GM12801 (cell line): Measurements from ENCODE around the gene SLC13A2.

ENCODE experiments used
- CTCF ChIP-seq: IDR thresholded peaks from one replicate; pipeline ENCODE4 v1.5.1; 2011; ENCODE audit warnings: control low read depth; ENCODE audit not compliant: insufficient read length; ENCODE audit errors: extremely low read depth

Gene SLC13A2

GRCh38 chr17:28492352-28493310 is 19.2 kb downstream of the SLC13A2 start:
- TF ChIP-seq CTCF, result no peak

GRCh38 chr17:28493460-28493859 is 20.0 kb downstream of the SLC13A2 start:
- TF ChIP-seq CTCF, result no peak

- peak; percentile 54 for TF ChIP-seq CTCF
Measured at GRCh38 chr17:28494445-28495188, 21.2 kb downstream of the SLC13A2 start.

GRCh38 chr17:28495635-28496034 is 22.2 kb downstream of the SLC13A2 start:
- TF ChIP-seq CTCF, result no peak

GRCh38 chr17:28497931-28498330 is 24.5 kb downstream of the SLC13A2 start:
- TF ChIP-seq CTCF, result no peak

GRCh38 chr17:28498652-28499363 is 25.4 kb downstream of the SLC13A2 start:
- no peak for TF ChIP-seq CTCF

- no peak for TF ChIP-seq CTCF
Measured at GRCh38 chr17:28499364-28499664, 25.9 kb downstream of the SLC13A2 start.
